IMR-90 (cell line): ENCODE measurements around the gene GPR179. TPM values are rescaled to one million over a fixed set of nuclear protein-coding genes. Genes with fewer than 3 reads are reported as not detected.

ENCODE experiments used
- ATAC-seq: fragments of 200-7000 bp; cut with Tn5 transposase; 2 replicates; pipeline ENCODE4 v1.9.1; 2020; ENCODE audit warnings: low read depth, mild to moderate bottlenecking, moderate library complexity
- BruUV-seq: library from RNA; stranded (reverse); fragments of 400-500 nt; replicated peaks from 2 replicates; lab custom pipeline; 2021; lab: Mats Ljungman, UMichigan
- CTCF ChIA-PET: fragments of 300-600 bp; formaldehyde crosslinking; extraction: SDS; loops from one replicate; lab custom pipeline; 2021; ENCODE audit warnings: antibody characterized with exemption; lab: Yijun Ruan, JAX
- POLR2A ChIA-PET: fragments of 300-600 bp; sonication (Branson Sonifier 250); formaldehyde crosslinking; loops from one replicate; lab custom pipeline; 2022; ENCODE audit warnings: antibody characterized with exemption; ENCODE audit not compliant: unreplicated experiment; lab: Charles Lee
- DNase-seq: peaks from one replicate; pipeline ENCODE4 v3.0.0; 2013
- H2AFZ ChIP-seq: replicated peaks from 2 replicates; pipeline ENCODE3; 2013; ENCODE audit warnings: low read length, mild to moderate bottlenecking; ENCODE audit not compliant: poor library complexity
- H2AK5ac ChIP-seq: 2 replicates; pipeline ENCODE4 v1.6.1; 2013; ENCODE audit warnings: low read depth, low read length, inconsistent platforms
- H2AK9ac ChIP-seq: replicated peaks from 2 replicates; pipeline ENCODE3; 2013; ENCODE audit warnings: mild to moderate bottlenecking, low read depth, low read length, moderate library complexity; ENCODE audit not compliant: poor library complexity
- H2BK120ac ChIP-seq: 2 replicates; pipeline ENCODE4 v1.6.1; 2013; ENCODE audit warnings: low read depth, low read length, inconsistent platforms
- H2BK15ac ChIP-seq: 3 replicates; pipeline ENCODE4 v1.6.1; 2013; ENCODE audit warnings: low read depth, low read length, inconsistent platforms
- H2BK20ac ChIP-seq: 2 replicates; pipeline ENCODE4 v1.6.1; 2013; ENCODE audit warnings: low read depth, mild to moderate bottlenecking, inconsistent platforms, low read length, moderate library complexity
- H2BK5ac ChIP-seq: 2 replicates; pipeline ENCODE4 v1.6.1; 2013; ENCODE audit warnings: mild to moderate bottlenecking, low read depth, low read length, inconsistent platforms; ENCODE audit not compliant: poor library complexity, severe bottlenecking
- H3K14ac ChIP-seq: replicated peaks from 2 replicates; pipeline ENCODE4 v1.6.1; 2013; ENCODE audit warnings: low read depth, low read length, inconsistent platforms
- H3K18ac ChIP-seq: 2 replicates; pipeline ENCODE4 v1.6.1; 2013; ENCODE audit warnings: low read depth, low read length, control low read depth
- H3K23ac ChIP-seq: 2 replicates; pipeline ENCODE4 v1.6.1; 2013; ENCODE audit warnings: low read depth, low read length, inconsistent platforms
- H3K27ac ChIP-seq: 2 replicates; pipeline ENCODE4 v1.5.1; 2013; ENCODE audit warnings: mild to moderate bottlenecking, control low read depth, low read length; ENCODE audit not compliant: insufficient read depth
- H3K27me3 ChIP-seq: 2 replicates; pipeline ENCODE4 v1.6.1; 2013; ENCODE audit warnings: low read length; ENCODE audit not compliant: control insufficient read depth, insufficient read depth
- H3K36me3 ChIP-seq: 2 replicates; pipeline ENCODE4 v1.6.1; 2013; ENCODE audit warnings: low read length, mixed read lengths; ENCODE audit not compliant: control insufficient read depth, insufficient read depth
- H3K4ac ChIP-seq: 2 replicates; pipeline ENCODE4 v1.6.1; 2013; ENCODE audit warnings: low read depth, low read length, inconsistent platforms
- H3K4me1 ChIP-seq: 2 replicates; pipeline ENCODE4 v1.6.1; 2013; ENCODE audit warnings: low read length, mixed read lengths; ENCODE audit not compliant: control insufficient read depth, insufficient read depth
- H3K4me2 ChIP-seq: 2 replicates; pipeline ENCODE4 v1.6.1; 2013; ENCODE audit warnings: low read depth, mild to moderate bottlenecking, control low read depth, low read length, moderate library complexity
- H3K4me3 ChIP-seq: 2 replicates; pipeline ENCODE4 v1.5.1; 2013; ENCODE audit warnings: low read depth, mild to moderate bottlenecking, control low read depth, low read length, moderate library complexity; ENCODE audit not compliant: insufficient read depth
- H3K56ac ChIP-seq: 2 replicates; pipeline ENCODE4 v1.6.1; 2013; ENCODE audit warnings: low read length, inconsistent platforms; ENCODE audit not compliant: insufficient read depth; ENCODE audit errors: extremely low read depth
- H3K79me1 ChIP-seq, 2 experiments: 2 replicates each; pipeline ENCODE4 v1.6.1; 2013; ENCODE audit warnings: low read length in 2 of 2, inconsistent platforms in 1 of 2, low read depth in 1 of 2
- H3K9ac ChIP-seq: 2 replicates; pipeline ENCODE4 v1.6.1; 2013; ENCODE audit warnings: low read depth, low read length, control low read depth
- H3K9me1 ChIP-seq: 2 replicates; pipeline ENCODE4 v1.6.1; 2013; ENCODE audit warnings: low read length, inconsistent platforms; ENCODE audit not compliant: insufficient read depth
- H3K9me3 ChIP-seq: 2 replicates; pipeline ENCODE4 v1.6.1; 2013; ENCODE audit warnings: low read length; ENCODE audit not compliant: control insufficient read depth, insufficient read depth
- H4K20me1 ChIP-seq: 2 replicates; pipeline ENCODE4 v1.6.1; 2013; ENCODE audit warnings: low read length, inconsistent platforms; ENCODE audit not compliant: insufficient read depth
- H4K5ac ChIP-seq: 2 replicates; pipeline ENCODE4 v1.6.1; 2013; ENCODE audit warnings: mild to moderate bottlenecking, low read depth, low read length, control low read depth
- H4K8ac ChIP-seq, 2 experiments: 2 replicates each; pipeline ENCODE4 v1.6.1; 2013; ENCODE audit warnings: low read depth in 2 of 2, low read length in 2 of 2, control low read depth in 1 of 2, inconsistent platforms in 1 of 2
- H4K91ac ChIP-seq: 2 replicates; pipeline ENCODE4 v1.6.1; 2013; ENCODE audit warnings: low read depth, low read length, inconsistent platforms; ENCODE audit not compliant: insufficient read depth
- CEBPB ChIP-seq: IDR thresholded peaks from 2 replicates; pipeline ENCODE4 v1.6.1; 2012; ENCODE audit warnings: low read depth, low read length, improper control_type of control experiment
- CHD1 ChIP-seq: IDR thresholded peaks from 2 replicates; pipeline ENCODE4 v1.6.1; 2012; ENCODE audit warnings: low read depth, low read length, improper control_type of control experiment
- CTCF ChIP-seq: conservative IDR thresholded peaks from 2 replicates; pipeline ENCODE4 v1.5.1; 2012; ENCODE audit warnings: mild to moderate bottlenecking, low read depth, low read length, improper control_type of control experiment
- FOS ChIP-seq: fragments of 150-350 bp; IDR thresholded peaks from 2 replicates; pipeline ENCODE4 v1.6.1; 2016; ENCODE audit warnings: low read depth, low read length
- MAFK ChIP-seq: IDR thresholded peaks from 2 replicates; pipeline ENCODE4 v1.6.1; 2012; ENCODE audit warnings: low read depth, low read length, improper control_type of control experiment
- MAZ ChIP-seq: IDR thresholded peaks from 2 replicates; pipeline ENCODE4 v1.6.1; 2012; ENCODE audit warnings: low read depth, mild to moderate bottlenecking, low read length, improper control_type of control experiment, moderate library complexity, borderline replicate concordance
- MXI1 ChIP-seq: IDR thresholded peaks from 2 replicates; pipeline ENCODE4 v1.6.1; 2012; ENCODE audit warnings: low read depth, mild to moderate bottlenecking, low read length, moderate library complexity, borderline replicate concordance
- NFE2L2 ChIP-seq: fragments of 150-350 bp; IDR thresholded peaks from 2 replicates; pipeline ENCODE4 v1.6.1; 2016; ENCODE audit warnings: low read depth, mild to moderate bottlenecking, low read length
- POLR2A ChIP-seq: IDR thresholded peaks from 2 replicates; pipeline ENCODE4 v1.6.1; 2012; ENCODE audit warnings: mild to moderate bottlenecking, low read depth, low read length
- RAD21 ChIP-seq: IDR thresholded peaks from 2 replicates; pipeline ENCODE4 v1.6.1; 2012; ENCODE audit warnings: low read length, improper control_type of control experiment
- RCOR1 ChIP-seq: IDR thresholded peaks from 2 replicates; pipeline ENCODE4 v1.6.1; 2012; ENCODE audit warnings: mild to moderate bottlenecking, low read length, improper control_type of control experiment; ENCODE audit not compliant: insufficient replicate concordance
- RFX5 ChIP-seq: IDR thresholded peaks from 2 replicates; pipeline ENCODE4 v1.8.0; 2012; ENCODE audit warnings: low read depth, mild to moderate bottlenecking, low read length, moderate library complexity
- SMC3 ChIP-seq: fragments of 150-350 bp; IDR thresholded peaks from 2 replicates; pipeline ENCODE4 v1.6.1; 2016; ENCODE audit warnings: low read depth, mild to moderate bottlenecking, antibody characterized with exemption, low read length, moderate library complexity
- WGBS, 2 experiments: methylation state at CpG; one replicate each; pipeline versions ENCODE4 v1.1.5 to v1.1.7; 2013; ENCODE audit warnings: missing lambda C conversion rate in 2 of 2; ENCODE audit not compliant: insufficient read length in 1 of 2; ENCODE audit errors: extremely low coverage in 2 of 2; 5-methylcytosine and 5-hydroxymethylcytosine counted together
- dilution Hi-C: fragments of 300-500 bp; cut with HindIII; formaldehyde crosslinking; loops from one replicate; pipeline ENCODE4 v1.14.3; 2018; ENCODE audit warnings: low sequenced_read_pairs; ENCODE audit not compliant: unreplicated experiment
- in situ Hi-C: fragments of 300-500 bp; cut with MboI; formaldehyde crosslinking; loops from 3 replicates; pipeline ENCODE4 v1.14.3; 2019; ENCODE audit warnings: low sequenced_read_pairs, inconsistent platforms, mixed read lengths
- intact Hi-C: fragments of 100-400 bp; cut with micrococcal nuclease; formaldehyde crosslinking; loops from 2 replicates; pipeline ENCODE4 v1.10.0; 2022
- polyA plus RNA-seq, 3 experiments: library from polyadenylated mRNA; depleted of rRNA; stranded (reverse); fragments of >200 nt; gene quantifications; 2 replicates each; pipeline ENCODE4 v1.2.3, GENCODE V29; 2012; ENCODE audit warnings: low replicate concordance in 1 of 3
- total RNA-seq: library from RNA; depleted of rRNA; stranded (reverse); fragments of >200 nt; gene quantifications from 2 replicates; pipeline ENCODE4 v1.2.3, GENCODE V29; 2012

Gene GPR179
- total and polyA plus RNA-seq, 2 of the 4 experiments (the other 2 are of a cell fraction) = not detected

GRCh38 chr17:38364741-38365140 lies 21.0 kb upstream of the GPR179 start:
- Histone ChIP-seq H2AFZ (no peak overlapping the region), H3K56ac (no peak overlapping the region), H2BK120ac (no peak overlapping the region), H3K79me1 (peaks cover 9 to 30% of the 10 kb centered on the region in 2 experiments), H4K5ac (no peak overlapping the region), H3K23ac (no peak overlapping the region), H2BK20ac (no peak overlapping the region), H4K8ac (no peak overlapping the region), H2BK5ac (no peak overlapping the region), H3K27ac (no peak overlapping the region), H3K4me1 (no peaks in the 10 kb centered on the region; the same call in 1 of the 2 replicates), H3K9ac (no peak overlapping the region), H3K14ac (no peak overlapping the region), H3K18ac (no peak overlapping the region), H3K36me3 (peaks cover 18% of the 10 kb centered on the region), H2BK15ac (no peak overlapping the region), H2AK5ac (no peak overlapping the region), H3K9me1 (peaks cover 3% of the 10 kb centered on the region), H3K4me2 (no peak overlapping the region), H3K9me3 (no peaks in the 10 kb centered on the region), H4K91ac (no peak overlapping the region), H3K4ac (no peak overlapping the region), H4K20me1 (peaks cover 15% of the 10 kb centered on the region), H2AK9ac (no peak overlapping the region), H3K27me3 (no peaks in the 10 kb centered on the region), H3K4me3 (no peak overlapping the region)
- ChIA-PET CTCF (no interaction called here), POLR2A (no interaction called here)
- WGBS, 2 experiments = no CpG with 5 or more reads among the region's 8 CpGs
- BruUV-seq = no TSS peak
- ATAC-seq (no peak), DNase-seq (no peak)
- in situ Hi-C loops (loop anchor here (25.0 kb wide), 1 partner anchor 123 kb away; no protein-coding TSS in a partner anchor), dilution Hi-C loops (no loop called here), intact Hi-C loops (no loop called here)
- TF ChIP-seq RCOR1 (no peak), SMC3 (no peak), RAD21 (no peak), CTCF (no peak), MAZ (no peak), RFX5 (no peak), FOS (no peak), POLR2A (no peak), CHD1 (no peak), MXI1 (no peak), MAFK (no peak), CEBPB (no peak), NFE2L2 (no peak)
